ENCODE measurements around the gene MCEMP1. TPM values are rescaled to one million over a fixed set of nuclear protein-coding genes. Genes with fewer than 3 reads are reported as not detected.

The MCEMP1 gene
- total RNA-seq, 2 experiments from 2014 or later, result not detected

DNA sequence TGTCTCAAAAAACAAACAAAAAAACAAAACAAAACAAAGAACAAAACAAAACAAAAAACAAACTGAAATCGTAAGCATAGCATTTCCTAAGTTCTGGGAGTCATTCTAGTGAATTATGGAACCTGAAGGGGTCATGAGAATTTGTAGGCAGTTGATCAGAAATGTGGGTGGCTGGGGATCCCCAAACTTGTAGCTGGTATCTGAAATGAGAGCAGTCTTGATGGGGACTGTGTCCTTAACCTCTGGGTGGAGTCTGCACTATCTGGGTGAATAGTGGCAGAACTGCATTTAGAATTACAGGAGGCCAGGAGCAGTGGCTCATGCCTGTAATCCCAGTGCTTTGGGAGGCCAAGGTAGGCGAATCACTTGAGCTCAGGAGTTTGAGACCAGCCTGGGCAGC lies 48.9 kb downstream of the MCEMP1 start:
- ChIA-PET CTCF (interaction anchor here (1.2 kb wide), 1 partner anchor 74 kb away, joined by 5 read pairs; no protein-coding TSS in a partner anchor), POLR2A (no interaction called here)
- H3K4me3 Mint-ChIP-seq, result no peak overlapping the region
- H3K27me3 Mint-ChIP-seq, result peaks cover 34% of the 10 kb centered on the region
- H3K4me1 Mint-ChIP-seq (ENCODE audit: low read depth), result peaks cover 9% of the 10 kb centered on the region
- H3K27ac Mint-ChIP-seq, result no peak overlapping the region
- no peaks in the 10 kb centered on the region for H3K36me3 Mint-ChIP-seq
- intact Hi-C loops (cut with micrococcal nuclease), result no loop called here
- no peak for DNase-seq
- no peaks in the 10 kb centered on the region for H3K9me3 Mint-ChIP-seq

DNA sequence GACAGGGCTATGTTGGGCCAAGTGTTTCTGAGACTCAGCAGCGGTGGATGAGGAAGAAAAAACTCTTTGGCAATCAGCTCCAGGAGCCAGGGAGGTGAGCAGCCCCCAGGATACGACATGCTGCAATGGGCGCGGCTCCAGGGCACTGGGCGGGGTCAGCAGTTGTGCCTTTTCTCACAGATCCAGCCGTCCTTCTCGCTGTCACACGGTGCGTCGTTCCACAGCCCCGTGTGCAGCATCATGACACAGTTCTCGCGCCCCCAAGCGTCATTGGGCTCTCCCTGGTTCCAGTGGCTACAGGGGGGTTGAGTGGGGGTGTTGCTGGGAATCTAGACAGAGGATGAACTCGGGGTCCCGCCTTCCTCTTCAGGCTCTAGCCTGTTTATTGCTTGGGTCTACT lies 52.3 kb downstream of the MCEMP1 start:
- ChIA-PET CTCF (no interaction called here), POLR2A (no interaction called here)
- Mint-ChIP-seq H3K27me3 (peaks cover 39% of the 10 kb centered on the region), H3K9me3 (no peaks in the 10 kb centered on the region), H3K4me3 (no peak overlapping the region), H3K36me3 (no peaks in the 10 kb centered on the region), H3K4me1 (ENCODE audit: low read depth) (peaks cover 9% of the 10 kb centered on the region), H3K27ac (no peak overlapping the region)
- intact Hi-C loops (cut with micrococcal nuclease), result no loop called here
- DNase-seq, result no peak

Other genes starting within 250 kb of the MCEMP1 start
- gene PEX11G, start 188.1 kb upstream of the MCEMP1 start, total RNA-seq, result 1 to 10 TPM; 2.1 to 2.2 TPM
- gene ZNF358, start 161.0 kb upstream of the MCEMP1 start, total RNA-seq, result 1 to 10 TPM; 4.6 to 6.0 TPM
- 1 to 10 TPM; 7.4 to 9.5 TPM for gene MCOLN1, start 154.5 kb upstream of the MCEMP1 start, total RNA-seq
- 100 to 1,000 TPM; 106 to 121 TPM for gene PNPLA6, start 141.4 kb upstream of the MCEMP1 start, total RNA-seq
- gene CAMSAP3, start 81.2 kb upstream of the MCEMP1 start, total RNA-seq, result under 1 TPM; 0.17 to 0.31 TPM
- 10 to 100 TPM; 50.0 to 52.4 TPM for gene XAB2, start 47.5 kb upstream of the MCEMP1 start, total RNA-seq
- 100 to 1,000 TPM; 106 to 114 TPM for gene PET100, start 47.3 kb upstream of the MCEMP1 start, total RNA-seq
- under 1 TPM; 0.41 to 0.62 TPM for gene PCP2, start 43.4 kb upstream of the MCEMP1 start, total RNA-seq
- 100 to 1,000 TPM; 109 to 111 TPM for gene STXBP2, start 40.0 kb upstream of the MCEMP1 start, total RNA-seq
- not detected for gene RETN, start 8.0 kb upstream of the MCEMP1 start, total RNA-seq
- 10 to 100 TPM; 77.5 to 88.2 TPM for gene TRAPPC5, start 3.7 kb downstream of the MCEMP1 start, total RNA-seq
- 1 to 10 TPM; 3.5 to 4.1 TPM for gene FCER2, start 25.0 kb downstream of the MCEMP1 start, total RNA-seq
- gene CLEC4G, start 55.0 kb downstream of the MCEMP1 start, total RNA-seq, result not detected
- not detected for gene CD209, start 70.4 kb downstream of the MCEMP1 start, total RNA-seq
- gene CLEC4M, start 86.2 kb downstream of the MCEMP1 start, total RNA-seq, result not detected
- gene EVI5L, start 153.1 kb downstream of the MCEMP1 start, total RNA-seq, result 1 to 10 TPM; 5.0 to 5.6 TPM
- gene PRR36, start 197.3 kb downstream of the MCEMP1 start, total RNA-seq, result under 1 TPM; 0.14 to 0.19 TPM
- not detected for gene LRRC8E, start 211.4 kb downstream of the MCEMP1 start, total RNA-seq
- gene MAP2K7, start 226.8 kb downstream of the MCEMP1 start, total RNA-seq, result 10 to 100 TPM; 29.1 to 30.1 TPM
- gene TGFBR3L, start 237.7 kb downstream of the MCEMP1 start, total RNA-seq, result 1 to 10 TPM; 4.4 to 4.6 TPM
- 10 to 100 TPM; 18.7 to 20.2 TPM for gene SNAPC2, start 243.2 kb downstream of the MCEMP1 start, total RNA-seq
- gene CTXN1, start 249.0 kb downstream of the MCEMP1 start, total RNA-seq, result under 1 TPM; 0.29 to 0.77 TPM

All from activated CD4-positive, alpha-beta memory T cell treated with anti-CD3 and anti-CD28 coated beads for 36 hours (primary cell).